ENCODE data around the gene CFAP70.

Gene CFAP70

DNA sequence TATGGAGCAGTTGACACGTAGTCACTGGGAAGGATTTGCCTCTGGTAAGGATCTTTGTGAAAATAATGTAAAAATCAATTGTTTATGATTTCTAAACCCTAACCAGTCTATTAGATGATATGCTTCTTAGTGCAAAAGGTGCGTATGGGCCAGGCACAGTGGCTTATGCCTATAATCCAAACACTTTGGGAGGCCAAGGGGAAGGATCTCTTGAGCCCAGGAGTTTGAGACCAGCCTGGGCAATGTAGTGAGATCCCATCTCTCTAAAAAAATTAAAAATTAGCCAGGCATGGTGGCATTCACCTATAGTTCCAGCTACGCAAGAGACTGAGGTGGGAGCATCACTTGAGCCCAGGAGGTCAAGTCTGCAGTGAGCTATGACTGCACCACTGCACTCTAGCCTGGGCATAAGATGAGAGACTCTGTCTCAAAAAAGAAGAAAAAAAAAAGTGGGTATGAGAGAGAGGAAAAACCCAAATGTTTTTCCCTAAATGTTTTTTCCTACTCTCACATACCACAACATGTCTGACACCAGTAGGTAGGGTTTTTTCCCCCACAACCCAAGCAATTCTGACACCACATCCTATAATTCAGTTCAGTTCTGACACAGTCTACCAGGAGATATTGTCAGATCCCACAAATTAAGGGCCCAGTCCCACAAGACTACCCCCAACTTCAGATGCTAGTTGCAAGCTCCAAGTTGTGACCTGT lies 148.1 kb downstream of the CFAP70 start:
- no peak for DNase-seq

DNA sequence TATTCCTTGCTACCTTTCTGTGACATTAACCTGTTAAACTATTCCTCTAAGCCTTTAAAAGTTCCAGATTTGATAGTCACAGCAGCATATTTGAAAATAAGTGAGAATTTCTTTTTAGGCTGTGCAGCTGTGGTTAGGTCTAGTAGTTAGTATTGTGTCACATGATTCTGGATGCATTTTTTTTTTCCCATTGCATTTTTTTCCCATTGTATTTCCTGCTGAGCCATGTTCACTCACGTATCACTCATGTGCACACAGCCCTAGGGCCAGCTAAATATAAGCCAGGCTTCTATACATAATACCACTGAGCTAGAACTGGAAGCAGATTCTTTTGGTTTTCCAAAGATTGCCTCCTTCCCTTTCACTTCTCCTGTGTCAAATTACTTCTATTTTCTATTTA lies 149.0 kb downstream of the CFAP70 start:
- no peak for DNase-seq

- no peak for DNase-seq
Observed at GRCh38 chr10:73207883-73208282, 150.8 kb downstream of the CFAP70 start.

DNA sequence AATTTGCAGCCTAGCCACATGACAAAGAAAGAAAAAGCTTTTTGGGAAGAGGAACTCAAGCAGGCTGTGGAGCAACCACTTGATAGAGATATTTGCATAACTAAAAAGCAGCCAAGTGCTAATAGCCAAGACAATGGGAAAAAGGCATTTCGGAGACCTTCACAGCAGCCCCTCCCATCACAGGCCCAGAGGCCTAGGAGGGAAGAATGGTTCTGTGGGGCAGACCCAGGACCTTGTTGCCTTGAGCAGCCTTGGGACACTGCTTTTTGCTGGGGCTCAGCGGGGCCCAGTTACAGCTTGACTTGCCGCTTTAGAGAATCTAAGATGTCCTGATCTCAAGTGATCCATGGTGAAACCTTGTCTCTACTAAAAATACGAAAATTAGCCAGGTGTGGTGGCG lies 152.3 kb downstream of the CFAP70 start:
- DNase-seq, result no peak

- DNase-seq, result no peak
Observed at GRCh38 chr10:73205890-73206289, 152.8 kb downstream of the CFAP70 start.

- no peak for DNase-seq
Observed at GRCh38 chr10:73205081-73205480, 153.6 kb downstream of the CFAP70 start.
